ENCODE data around the gene TLR10. TPM values are rescaled to one million over a fixed set of nuclear protein-coding genes. Genes with fewer than 3 reads are reported as not detected.

Gene TLR10
- total RNA-seq, 2 experiments from 2014 or later, result not detected

DNA sequence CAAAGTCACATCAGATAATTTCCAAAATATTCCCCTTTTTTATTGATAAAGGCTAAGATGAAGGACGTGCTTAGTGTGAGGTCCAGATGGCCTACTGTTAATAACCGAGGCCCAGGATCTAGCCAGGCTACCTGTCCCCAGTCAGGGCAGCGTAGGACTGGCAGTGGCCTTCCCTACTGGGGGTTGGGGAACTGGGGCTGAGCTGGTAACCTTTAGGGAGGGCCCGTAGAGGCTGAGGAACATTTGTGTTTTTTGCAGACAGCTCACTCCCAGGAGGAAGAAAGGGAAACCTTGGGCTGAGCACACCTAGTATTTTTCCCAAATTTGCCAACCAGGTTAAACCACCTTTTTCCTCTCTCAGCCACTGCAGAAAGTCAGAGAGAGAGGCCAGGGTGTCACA lies 59.7 kb downstream of the TLR10 start:
- peaks cover under 1% of the 10 kb centered on the region for H3K4me1 Mint-ChIP-seq (ENCODE audit: low read depth)
- TF ChIP-seq, protein P1, sequence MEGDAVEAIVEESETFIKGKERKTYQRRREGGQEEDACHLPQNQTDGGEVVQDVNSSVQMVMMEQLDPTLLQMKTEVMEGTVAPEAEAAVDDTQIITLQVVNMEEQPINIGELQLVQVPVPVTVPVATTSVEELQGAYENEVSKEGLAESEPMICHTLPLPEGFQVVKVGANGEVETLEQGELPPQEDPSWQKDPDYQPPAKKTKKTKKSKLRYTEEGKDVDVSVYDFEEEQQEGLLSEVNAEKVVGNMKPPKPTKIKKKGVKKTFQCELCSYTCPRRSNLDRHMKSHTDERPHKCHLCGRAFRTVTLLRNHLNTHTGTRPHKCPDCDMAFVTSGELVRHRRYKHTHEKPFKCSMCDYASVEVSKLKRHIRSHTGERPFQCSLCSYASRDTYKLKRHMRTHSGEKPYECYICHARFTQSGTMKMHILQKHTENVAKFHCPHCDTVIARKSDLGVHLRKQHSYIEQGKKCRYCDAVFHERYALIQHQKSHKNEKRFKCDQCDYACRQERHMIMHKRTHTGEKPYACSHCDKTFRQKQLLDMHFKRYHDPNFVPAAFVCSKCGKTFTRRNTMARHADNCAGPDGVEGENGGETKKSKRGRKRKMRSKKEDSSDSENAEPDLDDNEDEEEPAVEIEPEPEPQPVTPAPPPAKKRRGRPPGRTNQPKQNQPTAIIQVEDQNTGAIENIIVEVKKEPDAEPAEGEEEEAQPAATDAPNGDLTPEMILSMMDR (IDR thresholded peaks at IDR 0.05), result no peak
- no peak for DNase-seq
- intact Hi-C loops (cut with DNase I, micrococcal nuclease), result no loop called here
- no peak overlapping the region for H3K27ac ChIP-seq (ENCODE audit: low read depth in 1 of 2, low read length in 2 of 2)
- no peaks in the 10 kb centered on the region for H3K36me3 Mint-ChIP-seq (ENCODE audit: low read depth)
- ChIA-PET CTCF (interaction anchor here (1.3 to 1.5 kb wide), 2 partner anchors 8 to 543 kb away, joined by 3 to 6 read pairs; no protein-coding TSS in a partner anchor), POLR2A (no interaction called here)
- no peak for ATAC-seq (ENCODE audit: poor library complexity)
- H3K9me3 ChIP-seq (ENCODE audit: control insufficient read depth in 1 of 2, insufficient read depth in 1 of 2, low read length in 2 of 2), result no peaks in the 10 kb centered on the region
- H3K27me3 Mint-ChIP-seq, result no peaks in the 10 kb centered on the region
- H3K27me3 ChIP-seq (ENCODE audit: control insufficient read depth in 1 of 2, insufficient read depth in 2 of 2, low read length in 2 of 2), result no peaks in the 10 kb centered on the region
- no peak overlapping the region for H3K27ac Mint-ChIP-seq
- peaks cover 9% of the 10 kb centered on the region for H3K4me1 ChIP-seq (ENCODE audit: insufficient read depth, low read length)
- H3K36me3 ChIP-seq (ENCODE audit: insufficient read depth, low read length), result no peaks in the 10 kb centered on the region
- H3K9me3 Mint-ChIP-seq, result no peaks in the 10 kb centered on the region
- H3K4me3 ChIP-seq (ENCODE audit: low read length), result no peak overlapping the region
- no peak overlapping the region for H3K4me3 Mint-ChIP-seq

Other genes with a start within 250 kb of the TLR10 start
- gene KLF3, start 118.8 kb downstream of the TLR10 start, total RNA-seq, result 100 to 1,000 TPM; 203 to 204 TPM
- 10 to 100 TPM; 16.2 to 16.3 TPM for gene TLR1, start 21.8 kb upstream of the TLR10 start, total RNA-seq
- gene TLR6, start 73.8 kb upstream of the TLR10 start, total RNA-seq, result 1 to 10 TPM in 1 of 2 experiments, under 1 TPM in 1; 0.69 to 1.3 TPM
- not detected for gene FAM114A1, start 84.8 kb upstream of the TLR10 start, total RNA-seq
- 10 to 100 TPM; 18.4 TPM for gene TMEM156, start 249.4 kb upstream of the TLR10 start, total RNA-seq

Measured in CD4-positive, alpha-beta T cell (primary cell).